Transverse colon (tissue), 4 donors: ENCODE results near the gene CCDC90B. TPM values are rescaled to one million over a fixed set of nuclear protein-coding genes. Genes with fewer than 3 reads are reported as not detected.

Source experiments
- DNase-seq: peaks from one replicate; pipeline ENCODE4 v3.0.0-alpha.2; 2019
- H3K27ac ChIP-seq, 4 donors: fragments of 200-600 bp; sonication (generic); 2 replicates each; pipeline ENCODE4 v1.5.1; 2016 to 2018; ENCODE audit warnings: inconsistent platforms in 4 of 4
- H3K27me3 ChIP-seq: fragments of 200-600 bp; sonication (generic); 2 replicates; pipeline ENCODE4 v1.5.1; 2017; ENCODE audit warnings: inconsistent platforms
- H3K36me3 ChIP-seq, 4 donors: fragments of 200-600 bp; sonication (generic); 2 replicates each; pipeline ENCODE4 v1.5.1; 2017 to 2019; ENCODE audit warnings: inconsistent platforms in 4 of 4
- H3K4me1 ChIP-seq, 4 donors: fragments of 200-600 bp; sonication (generic); 2 replicates each; pipeline ENCODE4 v1.5.1; 2017 to 2020; ENCODE audit warnings: inconsistent platforms in 4 of 4
- H3K4me3 ChIP-seq, 4 donors: fragments of 200-600 bp; sonication (generic); 1 replicate in 1 of 4; 2 replicates in 3 of 4; pipeline versions ENCODE4 v1.5.1 to v1.6.1; 2017 to 2019; ENCODE audit warnings: inconsistent platforms in 4 of 4
- H3K9me3 ChIP-seq, 2 donors: fragments of 200-600 bp; sonication (generic); 2 replicates each; pipeline ENCODE4 v1.5.1; 2017 to 2019; ENCODE audit warnings: inconsistent platforms in 2 of 2
- CTCF ChIP-seq, 5 experiments: fragments of 200-600 bp in 3 of 5; fragments of 450-650 bp in 2 of 5; sonication (generic) in 3 of 5; IDR thresholded peaks; 1 replicate in 2 of 5; 2 replicates in 3 of 5; pipeline ENCODE4 v1.5.1; 2016 to 2017; ENCODE audit warnings: antibody characterized with exemption in 5 of 5, inconsistent platforms in 3 of 5, mild to moderate bottlenecking in 2 of 5, moderate library complexity in 1 of 5
- EP300 ChIP-seq: sonication (generic); formaldehyde crosslinking; IDR thresholded peaks from one replicate; pipeline ENCODE4 v1.6.1; 2017; ENCODE audit warnings: antibody characterized with exemption, low read depth
- POLR2A ChIP-seq: fragments of 450-650 bp; IDR thresholded peaks from one replicate; pipeline ENCODE4 v1.6.1; 2016; ENCODE audit warnings: antibody characterized with exemption, mild to moderate bottlenecking, moderate library complexity
- POLR2AphosphoS5 ChIP-seq, 3 donors: sonication (generic); formaldehyde crosslinking; IDR thresholded peaks; one replicate each; pipeline ENCODE4 v1.6.1; 2016; ENCODE audit warnings: antibody characterized with exemption in 3 of 3
- WGBS, 2 donors: methylation state at CpG; one replicate each; pipeline ENCODE4 v1.1.5; 2018; ENCODE audit warnings: low coverage in 1 of 2; 5-methylcytosine and 5-hydroxymethylcytosine counted together
- in situ Hi-C, 4 donors: fragments of 200-750 bp; cut with MboI; loops; one replicate each; pipeline versions ENCODE4 v1.15.0 to v1.15.1; 2017; ENCODE audit warnings: low sequenced_read_pairs in 3 of 4, low pct_ligation_motif_present in 1 of 4, low pct_unique_long_range_greater_than_20kb in 1 of 4
- intact Hi-C: fragments of 100-400 bp; cut with DNase I; formaldehyde crosslinking; loops from one replicate; pipeline ENCODE4 v1.15.1; 2023; ENCODE audit warnings: low total_unique reads
- total RNA-seq, 4 donors: library from RNA; depleted of rRNA; stranded (reverse); fragments of >200 nt; gene quantifications; one replicate each; pipeline ENCODE4 v1.1.0, GENCODE V29; 2016

The CCDC90B gene
- total RNA-seq, 4 donors from 2014 or later, result 3.4 to 40.6 (median 21.6) TPM

GRCh38 chr11:83293457-83293774 is 7.2 kb upstream of the CCDC90B start:
- H3K4me3 ChIP-seq, result no peak overlapping the region
- whole genome bisulfite sequencing, 2 donors, result 60 to 77% methylated on average over 4 of the region's 4 CpGs
- in situ Hi-C loops, result loop anchor here in 3 of 4 donors (10.0 to 25.0 kb wide), 3 partner anchors 431 to 521 kb away; no protein-coding TSS in a partner anchor
- H3K27ac ChIP-seq, result no peak overlapping the region
- H3K4me1 ChIP-seq, result no peaks in the 10 kb centered on the region
- no peaks in the 10 kb centered on the region for H3K9me3 ChIP-seq
- DNase-seq, result no peak
- TF ChIP-seq EP300 (no peak), CTCF (IDR thresholded peaks at IDR 0.05) (no peak), POLR2AphosphoS5 (IDR thresholded peaks at IDR 0.05) (no peak), POLR2A (no peak)
- no peaks in the 10 kb centered on the region for H3K27me3 ChIP-seq
- no peaks in the 10 kb centered on the region for H3K36me3 ChIP-seq
- intact Hi-C loops, result loop anchor here (2.0 to 10.0 kb wide), 2 partner anchors 431 to 527 kb away; no protein-coding TSS in a partner anchor

- no peaks in the 10 kb centered on the region for H3K4me1 ChIP-seq
- no peak overlapping the region for H3K27ac ChIP-seq
- H3K9me3 ChIP-seq, result no peaks in the 10 kb centered on the region
- H3K4me3 ChIP-seq, result no peak overlapping the region
- 49 to 50% methylated on average over 7 of the region's 7 CpGs for WGBS, 2 donors
- in situ Hi-C loops, result loop anchor here in 3 of 4 donors (10.0 to 25.0 kb wide), 3 partner anchors 432 to 522 kb away; no protein-coding TSS in a partner anchor
- H3K27me3 ChIP-seq, result no peaks in the 10 kb centered on the region
- DNase-seq, result no peak
- H3K36me3 ChIP-seq, result no peaks in the 10 kb centered on the region
- intact Hi-C loops, result loop anchor here (2.0 to 10.0 kb wide), 2 partner anchors 432 to 528 kb away; no protein-coding TSS in a partner anchor
- no peak for TF ChIP-seq POLR2A
- no peak for TF ChIP-seq EP300
- peak; percentile 52 to 66 (median 63) for TF ChIP-seq CTCF (IDR thresholded peaks at IDR 0.05)
- no peak for TF ChIP-seq POLR2AphosphoS5 (IDR thresholded peaks at IDR 0.05)
Measured at GRCh38 chr11:83292709-83293456, 6.7 kb upstream of the CCDC90B start.

- no peak for TF ChIP-seq POLR2AphosphoS5 (IDR thresholded peaks at IDR 0.05)
- TF ChIP-seq CTCF (IDR thresholded peaks at IDR 0.05), result no peak
- no peak for TF ChIP-seq POLR2A
- TF ChIP-seq EP300, result no peak
- no peaks in the 10 kb centered on the region for H3K27me3 ChIP-seq
- WGBS, 2 donors, result 88% methylated on average over 2 to 6 of the region's 6 CpGs
- H3K36me3 ChIP-seq, result no peaks in the 10 kb centered on the region
- H3K4me3 ChIP-seq, result no peak overlapping the region
- DNase-seq, result no peak
- H3K27ac ChIP-seq, result no peak overlapping the region
- intact Hi-C loops, result no loop called here
- in situ Hi-C loops, result loop anchor here in 2 of 4 donors (10.0 to 25.0 kb wide), 2 partner anchors 383 to 525 kb away; partner anchors contain the start of genes DDIAS (in 1 of the 2) and PRCP (in 1 of the 2)
- peaks cover 10 to 30% (median 17%) of the 10 kb centered on the region in 4 donors for H3K4me1 ChIP-seq
- H3K9me3 ChIP-seq, result no peaks in the 10 kb centered on the region
Measured at GRCh38 chr11:83287631-83288030, 1.5 kb upstream of the CCDC90B start.

GRCh38 chr11:83285151-83285770 is 906 bp downstream of the CCDC90B start:
- DNase-seq, result no peak
- intact Hi-C loops, result no loop called here
- H3K27ac ChIP-seq, result peak overlapping the region; percentile 93 to 99 (median 98)
- no peaks in the 10 kb centered on the region for H3K27me3 ChIP-seq
- no peaks in the 10 kb centered on the region for H3K36me3 ChIP-seq
- in situ Hi-C loops, result loop anchor here in 2 of 4 donors (10.0 to 25.0 kb wide), 2 partner anchors 380 to 527 kb away; partner anchors contain the start of genes DDIAS (in 1 of the 2) and PRCP (in 1 of the 2)
- peak overlapping the region; percentile 67 to 85 (median 72) for H3K4me3 ChIP-seq
- TF ChIP-seq POLR2A (no peak), EP300 (no peak), CTCF (IDR thresholded peaks at IDR 0.05) (no peak), POLR2AphosphoS5 (IDR thresholded peaks at IDR 0.05) (no peak)
- H3K4me1 ChIP-seq, result peaks cover 10 to 37% (median 20%) of the 10 kb centered on the region in 4 donors
- WGBS, 2 donors, result 1 to 5% methylated on average over 8 to 20 of the region's 22 CpGs
- H3K9me3 ChIP-seq, result no peaks in the 10 kb centered on the region
